B cell (primary cell): ENCODE results near the gene MGST1. TPM values are rescaled to one million over a fixed set of nuclear protein-coding genes. Genes with fewer than 3 reads are reported as not detected.

Source experiments
- ATAC-seq: fragments of 200-7000 bp; cut with Tn5 transposase; one replicate; pipeline ENCODE4 v1.10.0; 2021; ENCODE audit warnings: low read depth, mild to moderate bottlenecking, moderate number of reproducible peaks, moderate library complexity
- CTCF ChIA-PET: fragments of 350-600 bp; sonication (Branson Sonifier 250); formaldehyde crosslinking; loops from one replicate; lab custom pipeline; 2021; ENCODE audit warnings: antibody characterized with exemption, inconsistent platforms; lab: Charles Lee
- POLR2A ChIA-PET: fragments of 350-600 bp; sonication (Branson Sonifier 250); formaldehyde crosslinking; loops from one replicate; lab custom pipeline; 2021; ENCODE audit warnings: antibody characterized with exemption; lab: Charles Lee
- DNase-seq: peaks from one replicate; pipeline ENCODE4 v3.0.0; 2013
- H2AFZ ChIP-seq: 2 replicates; pipeline ENCODE4 v1.6.1; 2012; ENCODE audit warnings: mild to moderate bottlenecking, low read depth, low read length; ENCODE audit not compliant: insufficient read depth, poor library complexity, severe bottlenecking
- H3K27ac ChIP-seq, 2 donors: 1 replicate in 1 of 2; 2 replicates in 1 of 2; pipeline ENCODE4 v1.5.1; 2012 to 2013; ENCODE audit warnings: low read length in 2 of 2, mild to moderate bottlenecking in 2 of 2, moderate library complexity in 1 of 2
- H3K27me3 ChIP-seq, 4 experiments: fragments of 200-600 bp in 1 of 4; sonication (generic) in 1 of 4; replicated peaks in 1 of 4; 1 replicate in 2 of 4; 2 replicates in 2 of 4; pipeline versions ENCODE4 v1.6.1 to v1.7.0; 2013 to 2016; ENCODE audit warnings: low read length in 3 of 4, mild to moderate bottlenecking in 2 of 4, mixed read lengths in 1 of 4, moderate library complexity in 1 of 4; ENCODE audit not compliant: insufficient read depth in 4 of 4, control insufficient read depth in 3 of 4; ENCODE audit errors: control extremely low read depth in 1 of 4
- H3K36me3 ChIP-seq, 2 experiments: replicated peaks in 1 of 2; 1 replicate in 1 of 2; 2 replicates in 1 of 2; pipeline versions ENCODE4 v1.6.1 to v1.7.1; 2013; ENCODE audit warnings: low read length in 1 of 2; ENCODE audit not compliant: insufficient read depth in 2 of 2, control insufficient read depth in 1 of 2; ENCODE audit errors: control extremely low read depth in 1 of 2, extremely low read depth in 1 of 2
- H3K4me1 ChIP-seq, 2 donors: fragments of 200-600 bp in 1 of 2; sonication (generic) in 1 of 2; 1 replicate in 1 of 2; 2 replicates in 1 of 2; pipeline versions ENCODE4 v1.5.1 to v1.6.1; 2013 to 2017; ENCODE audit warnings: low read length in 2 of 2; ENCODE audit not compliant: control insufficient read depth in 2 of 2, insufficient read depth in 2 of 2
- H3K4me2 ChIP-seq: replicated peaks from 2 replicates; pipeline ENCODE3; 2012; ENCODE audit warnings: mild to moderate bottlenecking, low read depth, low read length; ENCODE audit not compliant: poor library complexity, severe bottlenecking
- H3K4me3 ChIP-seq, 5 experiments: fragments of 200-600 bp in 1 of 5; sonication (generic) in 1 of 5; 1 replicate in 3 of 5; 2 replicates in 2 of 5; pipeline versions ENCODE4 v1.5.1 to v1.7.0; 2011 to 2016; ENCODE audit warnings: low read length in 4 of 5, mild to moderate bottlenecking in 4 of 5, low read depth in 2 of 5, control low read depth in 1 of 5, moderate library complexity in 1 of 5; ENCODE audit not compliant: insufficient read depth in 1 of 5; ENCODE audit errors: control extremely low read depth in 1 of 5, extremely low read depth in 1 of 5
- H3K79me2 ChIP-seq: fragments of 200-600 bp; sonication (generic); one replicate; pipeline ENCODE4 v1.6.0; 2016; ENCODE audit warnings: low read length; ENCODE audit not compliant: control insufficient read depth, insufficient read depth
- H3K9ac ChIP-seq: fragments of 200-600 bp; sonication (generic); 2 replicates; pipeline ENCODE4 v1.6.1; 2017; ENCODE audit warnings: mild to moderate bottlenecking, low read length, moderate library complexity
- H3K9me3 ChIP-seq, 3 donors: one replicate each; pipeline versions ENCODE4 v1.6.1 to v1.7.1; 2013; ENCODE audit warnings: low read length in 2 of 3; ENCODE audit not compliant: control insufficient read depth in 2 of 3, insufficient read depth in 1 of 3; ENCODE audit errors: control extremely low read depth in 1 of 3
- H4K20me1 ChIP-seq: 2 replicates; pipeline ENCODE4 v1.6.0; 2012; ENCODE audit warnings: mild to moderate bottlenecking, low read length; ENCODE audit not compliant: insufficient read depth, control insufficient read depth, poor library complexity, severe bottlenecking
- H3K27ac Mint-ChIP-seq: one replicate; pipeline ENCODE4 v1.8.0; 2021; ENCODE audit warnings: mixed read lengths
- H3K27me3 Mint-ChIP-seq: one replicate; pipeline ENCODE4 v1.8.0; 2021; ENCODE audit warnings: mixed read lengths
- H3K4me1 Mint-ChIP-seq: one replicate; pipeline ENCODE4 v1.8.0; 2021; ENCODE audit warnings: mixed read lengths
- H3K4me3 Mint-ChIP-seq: one replicate; pipeline ENCODE4 v1.8.0; 2021; ENCODE audit warnings: mixed read lengths
- H3K9me3 Mint-ChIP-seq: one replicate; pipeline ENCODE4 v1.8.0; 2022; ENCODE audit warnings: mixed read lengths; ENCODE audit not compliant: insufficient read depth
- EZH2 ChIP-seq: IDR thresholded peaks from 2 replicates; pipeline ENCODE4 v1.6.1; 2012; ENCODE audit warnings: borderline replicate concordance, low read depth, mild to moderate bottlenecking, moderate library complexity, low read length; ENCODE audit not compliant: insufficient read depth, poor library complexity, severe bottlenecking
- WGBS: methylation state at CpG from one replicate; pipeline ENCODE4 v1.1.5; 2013; ENCODE audit warnings: missing lambda C conversion rate; ENCODE audit not compliant: insufficient coverage; 5-methylcytosine and 5-hydroxymethylcytosine counted together
- intact Hi-C: fragments of 100-400 bp; cut with micrococcal nuclease; formaldehyde crosslinking; loops from one replicate; pipeline ENCODE4 v1.10.0; 2022
- polyA minus RNA-seq: library from RNA; depleted of rRNA, polyadenylated mRNA; stranded (reverse); fragments of >200 nt; gene quantifications from 2 replicates; pipeline ENCODE4 v1.2.3, GENCODE V29; 2012
- polyA plus RNA-seq: library from polyadenylated mRNA; depleted of rRNA; stranded (reverse); fragments of >200 nt; gene quantifications from 2 replicates; pipeline ENCODE4 v1.2.3, GENCODE V29; 2012
- total RNA-seq, 2 donors: library from RNA; stranded (reverse); fragments of 120-200 nt in 1 of 2; gene quantifications; 1 replicate in 1 of 2; 2 replicates in 1 of 2; pipeline versions ENCODE4 v1.2.3 to v1.2.4, GENCODE V29; 2013 to 2022
- TF ChIP-seq, protein P1 (sequence below): fragments of 200-600 bp; IDR thresholded peaks from one replicate; pipeline ENCODE4 v1.8.0; 2022; ENCODE audit warnings: antibody characterized with exemption, mild to moderate bottlenecking

The MGST1 gene, protein sequence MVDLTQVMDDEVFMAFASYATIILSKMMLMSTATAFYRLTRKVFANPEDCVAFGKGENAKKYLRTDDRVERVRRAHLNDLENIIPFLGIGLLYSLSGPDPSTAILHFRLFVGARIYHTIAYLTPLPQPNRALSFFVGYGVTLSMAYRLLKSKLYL
- not detected in 2 replicates for total RNA-seq
- 0.49 TPM for total RNA-seq (2013)
- polyA plus RNA-seq = 0.22 and 0.25 TPM in 2 replicates
- not detected in 2 replicates for polyA minus RNA-seq

DNA sequence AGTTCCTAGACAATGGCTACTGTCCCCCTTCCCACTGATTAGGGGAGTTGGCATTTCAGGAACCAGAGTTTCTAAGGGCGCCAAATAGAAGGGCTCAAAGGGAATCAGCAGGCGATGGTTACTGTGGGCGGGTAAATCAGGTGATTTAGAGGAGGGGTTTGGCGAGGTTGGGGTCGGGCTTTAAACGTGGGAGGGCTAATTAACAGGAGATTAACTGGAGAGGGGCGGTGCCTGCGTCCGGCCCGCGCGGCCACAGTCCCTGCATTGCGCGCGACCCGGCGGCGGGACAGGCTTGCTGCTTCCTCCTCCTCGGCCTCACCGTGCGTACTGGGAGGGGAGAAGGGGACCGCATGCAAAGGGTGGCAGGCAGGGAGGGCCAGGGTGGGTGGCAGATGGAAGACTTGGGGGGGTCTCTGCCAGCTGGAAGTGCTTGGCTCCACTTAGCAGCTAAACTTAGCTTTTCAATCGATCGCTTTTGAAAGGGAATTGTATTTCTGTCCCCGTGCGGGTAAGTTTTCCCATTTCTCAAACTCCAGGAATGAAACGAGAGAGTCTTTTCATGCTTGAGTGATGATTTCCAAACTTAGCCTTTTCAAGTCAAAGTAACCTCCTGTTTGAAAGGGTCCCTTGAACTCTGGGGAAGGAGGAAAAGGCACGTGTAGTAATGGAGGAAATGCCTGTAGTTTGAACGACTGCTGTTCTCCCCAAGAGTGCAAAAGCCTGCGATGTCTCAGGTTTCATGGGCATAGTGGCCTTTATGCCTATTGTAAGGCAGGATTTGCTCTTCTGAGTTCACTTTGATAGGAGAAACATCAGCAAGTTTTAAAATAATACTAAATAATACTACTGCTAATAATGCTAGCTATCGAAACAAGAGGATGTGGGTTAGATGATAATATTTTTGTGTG lies at the start of gene MGST1:
Gene MGST1, plus strand, starts transcription at position 255 of the 908 bp plus-strand sequence. CDS start 6,608 bp downstream, outside the sequence.
- TF ChIP-seq, protein P1, sequence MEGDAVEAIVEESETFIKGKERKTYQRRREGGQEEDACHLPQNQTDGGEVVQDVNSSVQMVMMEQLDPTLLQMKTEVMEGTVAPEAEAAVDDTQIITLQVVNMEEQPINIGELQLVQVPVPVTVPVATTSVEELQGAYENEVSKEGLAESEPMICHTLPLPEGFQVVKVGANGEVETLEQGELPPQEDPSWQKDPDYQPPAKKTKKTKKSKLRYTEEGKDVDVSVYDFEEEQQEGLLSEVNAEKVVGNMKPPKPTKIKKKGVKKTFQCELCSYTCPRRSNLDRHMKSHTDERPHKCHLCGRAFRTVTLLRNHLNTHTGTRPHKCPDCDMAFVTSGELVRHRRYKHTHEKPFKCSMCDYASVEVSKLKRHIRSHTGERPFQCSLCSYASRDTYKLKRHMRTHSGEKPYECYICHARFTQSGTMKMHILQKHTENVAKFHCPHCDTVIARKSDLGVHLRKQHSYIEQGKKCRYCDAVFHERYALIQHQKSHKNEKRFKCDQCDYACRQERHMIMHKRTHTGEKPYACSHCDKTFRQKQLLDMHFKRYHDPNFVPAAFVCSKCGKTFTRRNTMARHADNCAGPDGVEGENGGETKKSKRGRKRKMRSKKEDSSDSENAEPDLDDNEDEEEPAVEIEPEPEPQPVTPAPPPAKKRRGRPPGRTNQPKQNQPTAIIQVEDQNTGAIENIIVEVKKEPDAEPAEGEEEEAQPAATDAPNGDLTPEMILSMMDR = no peak
- TF ChIP-seq EZH2 = no peak

DNA sequence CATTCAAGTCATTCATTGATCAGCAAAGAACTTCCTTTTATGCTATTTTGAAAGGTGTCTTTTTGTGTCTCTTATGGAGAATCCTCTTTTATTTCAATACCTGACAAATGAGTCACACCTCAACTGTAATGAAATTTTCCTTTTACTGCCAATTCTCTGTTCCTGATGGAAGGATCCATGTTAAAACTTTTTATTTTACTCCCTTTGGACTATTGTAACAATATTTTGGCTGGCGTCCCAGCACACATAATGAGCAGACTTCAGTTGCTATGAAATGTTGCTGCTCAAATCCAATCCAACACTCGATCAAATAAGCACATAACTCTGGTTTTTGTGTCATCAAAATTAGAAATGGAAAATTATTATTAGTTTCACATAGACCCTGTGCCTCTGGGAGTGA lies 48.0 kb upstream of the MGST1 start:
- Histone ChIP-seq H3K79me2 (no peaks in the 10 kb centered on the region), H3K4me2 (no peak overlapping the region), H3K36me3 (no peaks in the 10 kb centered on the region), H3K4me1 (no peaks in the 10 kb centered on the region), H2AFZ (no peak overlapping the region), H3K9me3 (no peaks in the 10 kb centered on the region), H4K20me1 (no peaks in the 10 kb centered on the region), H3K4me3 (no peak overlapping the region), H3K27ac (no peak overlapping the region), H3K9ac (no peak overlapping the region), H3K27me3 (no peaks in the 10 kb centered on the region)
- intact Hi-C loops = no loop called here
- no CpG with 5 or more reads among the region's 2 CpGs for WGBS
- Mint-ChIP-seq H3K27me3 (no peaks in the 10 kb centered on the region), H3K9me3 (no peaks in the 10 kb centered on the region), H3K4me1 (no peaks in the 10 kb centered on the region), H3K4me3 (no peak overlapping the region), H3K27ac (no peak overlapping the region)
- CTCF ChIA-PET = no interaction called here
- POLR2A ChIA-PET = no interaction called here
- ATAC-seq (no peak), DNase-seq (no peak)
- TF ChIP-seq, protein P1 = no peak
- TF ChIP-seq EZH2 = no peak

More for the DNA sequence above, at the start of gene MGST1:
- no peak within 1 kb of the TSS for H3K4me3 Mint-ChIP-seq
- Histone ChIP-seq H3K27me3 (peaks cover 0 to 7% (median 0%) of the 10 kb centered on the region in 4 experiments), H4K20me1 (no peaks in the 10 kb centered on the region), H3K9me3 (peaks cover 0 to 3% (median 0%) of the 10 kb centered on the region in 3 donors), H3K27ac (no peak within 1 kb of the TSS), H3K4me2 (no peak within 1 kb of the TSS), H2AFZ (no peak within 1 kb of the TSS), H3K36me3 (no peaks in the 10 kb centered on the region), H3K9ac (no peak within 1 kb of the TSS), H3K4me3 (no peak within 1 kb of the TSS), H3K79me2 (no peaks in the 10 kb centered on the region), H3K4me1 (no peaks in the 10 kb centered on the region)
- no peak within 1 kb of the TSS for H3K27ac Mint-ChIP-seq
- H3K27me3 Mint-ChIP-seq = peaks cover 25% of the 10 kb centered on the region
- no peak for ATAC-seq
- intact Hi-C loops = no loop called here
- H3K9me3 Mint-ChIP-seq = no peaks in the 10 kb centered on the region
- ChIA-PET CTCF (no interaction called here), POLR2A (no interaction called here)
- WGBS = 6% methylated on average over 22 of the region's 31 CpGs
- DNase-seq = no peak
- H3K4me1 Mint-ChIP-seq = peaks cover 2% of the 10 kb centered on the region
